HG03039 (cell line): ENCODE results near the gene TBC1D3B.
"Not testable (repeated sequence)": the region's sequence is repeated elsewhere in the genome, so short reads cannot be mapped to it uniquely, and the experiment has no call there.

ENCODE experiments used
- ATAC-seq: cut with Tn5 transposase; IDR thresholded peaks from one replicate; pipeline ENCODE4 v1.9.1; 2021; ENCODE audit warnings: mild to moderate bottlenecking, moderate library complexity; ENCODE audit not compliant: unreplicated experiment

The TBC1D3B gene

DNA sequence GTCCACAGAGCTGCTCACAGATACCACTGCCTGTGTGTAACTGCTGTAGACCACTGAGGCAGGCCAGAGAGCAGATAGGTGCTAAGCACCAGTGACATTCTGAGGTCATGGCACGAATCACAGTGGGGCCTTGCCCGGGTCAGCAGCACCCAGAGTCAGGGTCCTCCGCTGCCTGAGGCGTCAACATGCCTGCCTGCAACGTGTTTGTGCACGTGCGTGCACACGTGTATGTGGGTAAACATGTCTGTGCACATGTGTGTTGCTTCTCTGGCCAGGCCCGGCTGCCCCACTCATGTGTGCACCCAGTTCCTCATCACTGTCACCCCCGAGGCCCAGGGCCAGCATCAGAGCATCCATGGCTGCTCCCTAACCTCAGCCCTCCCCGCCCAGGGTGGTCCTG lies at the start of gene TBC1D3B:
TSS of gene TBC1D3B (minus strand) at position 101 of the 400 bp plus-strand sequence. CDS start 1,586 bp downstream, outside the sequence.
- ATAC-seq, result not testable (repeated sequence)

DNA sequence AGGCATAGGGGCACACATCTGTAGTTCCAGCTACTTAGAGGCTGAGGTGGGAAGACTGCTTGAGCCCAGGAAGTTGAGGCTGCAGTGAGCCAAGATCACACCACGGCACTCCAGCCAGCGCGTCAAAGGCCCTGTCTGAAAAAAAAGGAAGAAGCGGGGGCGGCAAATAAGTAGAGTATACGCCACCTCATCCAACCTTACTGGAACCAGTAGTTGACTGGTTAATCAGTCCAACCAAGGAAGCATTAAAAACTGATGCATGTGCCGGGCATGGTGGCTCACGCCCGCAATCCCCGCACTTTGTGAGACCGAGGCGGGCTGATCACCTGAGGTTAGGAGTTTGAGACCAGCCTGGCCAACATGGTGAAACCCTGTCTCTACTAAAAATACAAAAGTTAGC lies 46.5 kb upstream of the TBC1D3B start:
- ATAC-seq, result not testable (repeated sequence)

DNA sequence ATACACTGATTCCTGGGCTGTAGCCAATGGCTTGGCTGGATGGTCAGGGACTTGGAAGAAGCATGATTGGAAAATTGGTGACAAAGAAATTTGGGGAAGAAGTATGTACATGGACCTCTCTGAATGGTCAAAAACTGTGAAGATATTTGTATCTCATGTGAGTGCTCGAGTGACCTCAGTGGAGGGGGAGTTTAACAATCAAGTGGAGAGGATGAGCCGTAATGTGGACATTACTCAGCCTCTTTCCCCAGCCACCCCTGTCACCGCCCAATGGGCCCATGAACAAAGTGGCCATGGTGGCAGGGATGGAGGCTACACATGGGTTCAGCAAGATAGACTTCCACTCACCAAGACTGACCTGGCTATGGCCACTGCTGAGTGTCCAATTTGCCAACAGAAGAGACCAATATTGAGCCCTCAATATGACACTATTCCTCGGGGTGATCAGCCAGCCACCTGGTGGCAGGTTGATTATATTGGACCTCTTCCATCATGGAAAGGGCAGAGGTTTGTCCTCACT lies 45.2 kb upstream of the TBC1D3B start:
- not testable (repeated sequence) for ATAC-seq

DNA sequence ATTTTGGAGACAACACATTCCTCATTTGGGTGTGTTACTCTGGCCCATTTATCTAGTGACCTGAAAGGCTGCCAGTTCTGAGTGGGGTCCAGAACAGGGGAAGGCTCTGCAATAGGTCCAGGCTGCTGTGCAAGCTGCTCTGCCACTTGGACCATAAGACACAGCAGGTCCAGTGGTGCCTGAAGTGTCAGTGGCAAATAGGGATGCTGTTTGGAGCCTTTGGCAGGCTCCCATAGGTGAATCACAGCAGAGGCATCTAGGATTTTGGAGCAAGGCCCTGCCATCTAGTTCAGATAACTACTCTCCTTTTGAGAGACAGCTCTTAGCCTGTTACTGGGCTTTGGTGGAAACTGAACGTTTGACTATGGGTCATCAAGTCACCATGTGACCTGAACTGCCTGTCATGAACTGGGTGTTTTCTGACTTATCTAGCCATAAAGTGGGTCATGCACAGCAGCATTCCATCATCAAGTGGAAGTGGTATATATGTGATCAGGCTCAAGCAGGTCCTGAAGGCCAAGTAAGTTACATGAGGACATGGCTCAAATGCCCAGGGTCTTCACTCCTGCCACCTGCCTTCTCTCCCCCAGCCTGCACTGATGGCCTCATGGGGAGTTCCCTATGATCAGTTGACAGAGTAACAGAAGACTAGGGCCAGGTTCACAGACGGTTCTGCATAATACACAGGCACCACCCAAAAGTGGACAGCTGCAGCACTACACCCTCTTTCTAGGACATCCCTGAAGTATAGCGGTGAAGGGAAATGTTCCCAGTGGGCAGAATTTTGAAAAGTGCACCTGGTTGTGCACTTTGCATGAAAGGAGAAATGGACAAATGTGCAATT lies 44.5 kb upstream of the TBC1D3B start:
- not testable (repeated sequence) for ATAC-seq

DNA sequence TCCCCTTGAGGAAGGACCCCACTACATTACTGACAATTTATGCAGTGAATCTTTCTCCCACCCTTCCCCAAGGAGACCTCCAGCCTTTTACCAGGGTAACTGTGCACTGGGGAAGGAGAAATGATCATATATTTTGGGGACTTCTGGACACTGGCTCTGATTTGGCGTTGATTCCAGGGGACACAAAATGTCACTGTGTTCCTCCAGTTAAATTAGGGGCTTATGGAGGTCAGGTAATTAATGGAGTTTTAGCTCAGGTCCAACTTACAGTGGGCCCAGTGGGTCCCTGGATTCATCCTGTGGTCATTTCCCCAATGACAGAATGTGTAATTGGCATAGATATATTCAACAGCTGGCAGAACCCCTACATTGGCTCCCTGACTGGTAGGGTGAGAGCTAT lies 43.1 kb upstream of the TBC1D3B start:
- not testable (repeated sequence) for ATAC-seq

DNA sequence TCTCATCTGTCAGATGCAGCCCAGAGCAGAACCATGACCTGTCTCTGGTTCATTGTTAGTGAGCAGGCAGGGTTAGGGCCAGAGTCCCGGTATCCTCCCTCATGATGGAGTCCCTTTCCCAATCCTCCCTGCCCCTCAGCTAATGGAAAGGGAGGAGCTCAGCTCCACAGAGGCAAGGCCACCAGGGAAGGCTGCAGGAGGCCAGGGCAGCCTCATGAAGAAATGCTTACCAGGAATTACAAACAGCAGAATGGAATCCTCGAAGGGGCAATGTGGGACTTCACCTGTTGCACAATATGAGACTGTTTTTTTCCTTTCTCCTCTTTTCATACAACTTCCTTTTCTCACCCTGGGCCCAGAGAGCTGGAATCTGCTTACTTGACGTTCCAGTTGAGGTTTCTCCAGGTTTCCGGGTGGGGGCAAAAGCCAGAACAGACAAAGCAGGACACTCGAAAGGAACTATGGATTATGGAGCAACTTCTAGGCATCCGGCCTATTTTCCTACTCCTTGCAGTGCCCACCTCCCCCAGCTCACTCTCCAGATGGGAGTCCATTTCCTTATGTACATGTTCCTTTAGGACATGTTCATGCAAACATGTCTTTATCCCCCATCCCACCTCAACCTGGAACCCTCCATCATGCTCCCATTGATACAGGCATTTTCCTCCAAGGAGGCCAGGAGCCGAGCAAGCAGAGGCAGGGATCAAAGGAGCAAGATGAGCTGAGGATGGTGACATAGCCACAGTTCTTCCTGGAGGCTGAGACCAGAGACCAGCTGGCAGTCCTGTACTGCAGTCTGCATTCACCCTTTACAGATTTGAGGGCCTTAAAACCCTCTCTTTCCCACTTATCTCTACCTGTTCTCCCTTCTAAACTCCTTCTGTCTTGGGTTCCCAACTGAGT lies 39.2 kb upstream of the TBC1D3B start:
- not testable (repeated sequence) for ATAC-seq

DNA sequence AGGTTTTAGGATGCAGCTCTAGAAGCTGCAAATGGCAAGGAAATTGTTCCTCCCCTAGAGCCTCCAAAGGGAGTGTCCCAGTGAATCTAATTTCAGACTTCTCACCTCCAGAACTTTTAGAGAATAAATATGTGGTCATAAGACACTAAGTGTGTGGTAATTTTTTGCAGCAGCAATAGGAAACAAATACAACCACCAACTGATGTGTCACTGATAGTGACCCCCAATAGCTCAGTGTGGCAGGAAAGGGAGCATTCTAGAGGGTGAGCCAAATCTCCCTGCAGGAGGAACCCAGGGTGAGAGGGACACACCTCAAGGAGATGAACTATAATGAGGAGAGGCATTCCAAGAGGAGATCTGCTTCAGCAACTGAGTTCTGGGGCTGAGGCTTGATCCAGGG lies 38.5 kb upstream of the TBC1D3B start:
- no peak for ATAC-seq

DNA sequence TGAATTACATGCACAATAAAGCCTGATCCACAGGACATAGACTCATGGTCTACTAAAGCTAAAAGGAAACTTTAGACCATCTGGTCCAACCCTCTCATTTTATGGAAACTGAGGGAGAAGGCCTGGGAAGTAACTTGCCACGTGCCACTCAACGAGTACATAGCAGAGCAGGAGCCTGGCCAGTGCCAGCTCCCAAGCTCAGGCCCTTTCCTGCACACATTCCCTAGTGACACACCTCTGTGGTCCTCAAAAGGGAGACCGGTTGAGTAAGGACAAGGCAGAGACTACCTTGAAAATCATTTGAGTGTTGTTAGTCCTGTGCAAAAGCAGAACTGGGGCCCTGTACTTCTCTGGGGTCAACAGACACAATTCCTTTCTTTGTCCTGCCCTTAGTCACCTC lies 37.3 kb upstream of the TBC1D3B start:
- no peak for ATAC-seq

DNA sequence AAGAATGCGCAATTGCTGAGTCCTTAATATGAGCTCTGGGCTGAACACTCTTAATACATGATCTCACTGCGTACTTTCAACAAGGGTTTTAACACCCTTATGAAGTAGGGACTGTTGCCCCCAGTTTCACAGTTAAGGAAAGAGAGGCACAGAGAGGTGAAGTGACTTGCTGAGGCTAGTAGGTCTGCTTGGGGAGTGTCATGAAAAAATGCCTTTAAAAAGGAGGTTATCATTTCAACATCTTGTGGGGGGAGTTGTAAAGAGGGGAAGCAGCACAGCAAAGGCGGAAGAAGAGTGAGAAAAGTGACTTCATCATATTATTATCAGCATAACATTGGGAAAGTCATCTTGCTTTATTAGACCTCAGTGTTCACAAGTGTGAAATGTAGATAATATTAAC lies 36.5 kb upstream of the TBC1D3B start:
- no peak for ATAC-seq

DNA sequence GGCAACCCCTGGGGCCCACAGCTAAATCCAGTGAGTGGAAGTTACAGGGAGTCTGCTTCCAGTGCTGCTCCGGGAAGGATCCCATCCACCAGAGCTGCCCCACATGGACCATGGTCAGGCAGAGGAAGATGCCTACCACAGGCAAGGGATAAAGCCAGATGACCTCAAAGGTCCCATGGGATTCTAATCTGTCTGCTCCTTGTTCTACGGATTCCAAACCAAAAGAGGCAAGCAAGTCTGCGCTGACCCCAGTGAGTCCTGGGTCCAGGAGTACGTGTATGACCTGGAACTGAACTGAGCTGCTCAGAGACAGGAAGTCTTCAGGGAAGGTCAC lies 35.8 kb upstream of the TBC1D3B start:
- ATAC-seq, result no peak

DNA sequence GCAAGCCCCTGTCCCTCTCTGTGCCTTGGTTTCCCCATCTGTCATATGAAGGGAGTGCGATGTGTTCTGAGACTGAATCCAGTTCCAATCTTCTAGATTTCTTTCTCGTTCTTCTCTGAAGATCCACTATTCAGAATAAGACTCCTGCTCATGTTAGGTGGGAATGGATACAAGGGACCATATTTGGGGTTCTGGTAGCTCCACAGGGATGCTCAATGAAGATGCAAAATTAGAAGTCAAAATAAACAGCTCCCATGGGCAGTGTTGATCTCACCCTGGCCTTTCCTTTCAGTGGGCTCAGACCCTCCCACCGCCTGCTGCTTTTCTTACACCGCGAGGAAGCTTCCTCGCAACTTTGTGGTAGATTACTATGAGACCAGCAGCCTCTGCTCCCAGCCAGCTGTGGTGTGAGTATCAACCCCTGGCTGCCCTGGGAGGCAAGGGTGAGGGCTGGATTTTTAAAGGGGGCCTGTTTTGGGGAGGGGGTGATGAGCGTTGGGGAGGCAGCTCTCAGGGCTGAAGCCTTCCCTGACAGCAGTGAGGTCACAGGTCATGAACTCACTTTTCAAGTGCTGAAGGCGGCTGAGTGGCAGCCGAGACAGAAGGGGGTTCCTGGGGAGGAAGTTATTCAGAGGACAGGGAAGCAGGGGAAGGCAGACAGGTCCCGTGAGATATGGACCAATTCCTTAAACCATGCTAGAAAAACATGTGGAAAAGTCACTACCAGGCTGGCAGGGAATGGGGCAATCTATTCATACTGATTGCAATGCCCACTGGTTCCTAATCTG lies 35.2 kb upstream of the TBC1D3B start:
- ATAC-seq, result not testable (repeated sequence)

DNA sequence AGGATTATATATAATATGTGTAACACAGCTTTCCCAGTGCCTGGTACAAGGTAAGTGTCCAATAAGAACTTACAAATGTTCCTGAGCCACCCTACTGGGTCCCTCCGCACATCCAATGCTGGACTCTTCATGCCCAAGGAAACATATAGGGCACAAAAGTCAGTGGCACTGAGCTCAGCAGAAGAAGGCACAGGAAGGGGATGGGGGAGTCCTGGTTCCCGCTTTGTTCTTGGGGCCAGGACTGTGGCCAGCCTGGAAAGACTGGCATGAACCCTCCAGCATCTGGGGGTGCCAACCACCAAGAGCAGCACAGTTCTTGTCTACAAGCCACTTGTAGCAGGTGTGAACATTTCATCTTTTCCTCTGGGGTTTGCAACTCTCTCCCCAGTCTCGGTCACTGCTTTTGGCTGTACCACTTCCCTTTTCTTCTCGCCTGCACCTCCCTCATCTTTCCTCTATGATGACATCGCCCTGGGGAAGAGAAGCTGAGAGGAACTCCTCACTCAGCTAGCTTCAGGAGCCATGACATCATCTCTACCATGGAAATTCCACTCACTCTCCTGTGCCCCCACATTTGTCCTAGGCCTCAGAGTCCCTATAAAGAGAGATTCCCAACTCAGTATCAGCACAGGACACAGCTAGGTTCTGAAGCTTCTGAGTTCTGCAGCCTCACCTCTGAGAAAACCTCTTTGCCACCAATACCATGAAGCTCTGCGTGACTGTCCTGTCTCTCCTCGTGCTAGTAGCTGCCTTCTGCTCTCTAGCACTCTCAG lies 34.2 kb upstream of the TBC1D3B start, which contains the start of gene CCL4L2:
TSS of gene CCL4L2 (plus strand) at position 625 of the 773 bp plus-strand sequence.
- peak; percentile 54 for ATAC-seq

DNA sequence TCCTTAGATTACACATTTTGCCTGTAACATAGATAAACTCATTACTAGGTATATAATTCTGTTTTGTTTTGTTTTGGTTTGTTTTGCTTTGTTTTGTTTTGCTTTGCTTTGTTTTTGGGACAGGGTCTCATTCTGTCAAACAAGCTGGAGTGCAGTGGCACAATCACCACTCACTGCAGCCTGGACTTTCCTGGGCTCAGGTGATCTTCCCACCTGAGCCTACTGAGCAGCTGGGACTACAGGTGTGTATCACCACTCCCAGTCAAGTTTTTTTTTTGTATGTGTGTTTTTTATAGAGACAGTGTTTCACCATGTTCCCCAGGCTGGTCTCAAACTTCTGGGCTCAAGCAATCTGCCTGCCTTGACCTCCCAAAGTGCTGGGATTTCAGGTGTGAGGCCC lies 33.1 kb upstream of the TBC1D3B start:
- ATAC-seq, result no peak

DNA sequence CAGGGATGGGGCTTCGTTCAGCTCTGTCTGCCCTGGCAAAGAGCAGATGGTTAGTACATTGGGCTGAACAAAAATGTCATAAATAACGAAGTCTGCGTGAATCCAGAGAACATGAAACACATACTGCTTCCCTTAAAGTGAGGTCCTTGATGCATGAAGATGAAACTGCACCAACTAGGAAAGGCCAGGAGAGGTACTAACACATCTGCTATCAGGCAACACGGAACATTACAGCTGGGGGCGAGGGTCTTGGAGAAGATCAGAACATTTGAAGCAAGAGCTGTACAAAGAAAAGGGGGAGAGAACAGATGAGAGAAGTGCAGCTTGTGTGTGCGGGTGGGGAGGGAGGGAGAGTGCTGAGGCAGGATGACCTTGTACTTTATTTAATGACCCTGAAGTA lies 30.9 kb upstream of the TBC1D3B start:
- not testable (repeated sequence) for ATAC-seq

DNA sequence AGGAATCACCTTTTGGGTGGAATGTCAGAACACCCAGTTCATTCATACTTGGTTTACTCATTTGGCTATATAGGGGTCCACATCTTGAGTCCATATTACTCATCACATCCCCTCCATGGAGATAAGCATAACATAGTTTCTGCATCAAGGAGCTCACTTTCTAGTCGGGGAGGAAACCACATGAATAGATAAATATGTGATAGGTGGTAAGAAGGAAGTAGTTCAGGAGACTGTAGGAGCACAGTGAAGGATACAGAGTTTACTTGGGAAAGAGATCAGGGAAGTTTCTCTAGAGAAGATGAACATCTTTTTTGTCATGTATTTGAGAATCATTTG lies 30.0 kb upstream of the TBC1D3B start:
- not testable (repeated sequence) for ATAC-seq

DNA sequence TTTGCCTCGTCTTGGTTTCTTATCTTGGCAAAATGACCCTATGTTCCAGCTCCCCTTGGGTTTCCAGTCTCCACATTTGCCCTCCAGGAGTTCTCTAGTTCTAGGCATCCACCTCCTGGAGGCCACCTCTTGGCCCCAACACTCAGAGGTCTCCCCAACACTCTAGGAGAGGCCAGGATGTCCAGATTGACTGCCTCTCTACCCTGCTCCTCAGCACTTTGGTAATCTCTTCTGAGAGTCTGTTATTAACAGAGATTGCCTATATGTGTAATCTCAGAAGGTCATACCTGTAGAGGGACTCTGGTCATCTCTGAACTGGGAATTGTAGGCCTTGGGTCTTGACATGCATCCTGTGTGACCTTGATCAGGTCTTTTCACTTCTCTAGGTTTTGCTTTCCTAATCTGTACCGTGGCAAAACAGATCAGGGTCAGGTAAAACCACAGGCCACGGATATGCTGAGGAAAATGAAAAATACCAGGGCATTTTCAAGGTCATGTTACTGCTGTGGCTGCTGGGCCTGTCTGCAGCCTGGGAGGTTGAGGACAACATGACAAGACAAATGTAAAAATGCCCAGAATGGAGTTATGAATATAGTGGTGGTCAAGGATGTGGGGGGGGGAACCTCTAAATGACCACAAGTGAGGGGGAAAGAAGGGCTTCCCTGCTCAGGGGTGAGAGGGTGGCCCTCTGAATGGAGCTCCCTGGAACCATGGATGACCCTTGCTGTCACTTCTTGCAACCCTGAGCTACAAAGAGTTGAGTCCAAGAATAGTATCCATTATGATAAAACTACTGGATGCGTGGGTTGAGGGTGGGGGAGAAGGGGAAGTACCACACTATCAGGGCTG lies 29.4 kb upstream of the TBC1D3B start:
- no peak for ATAC-seq

DNA sequence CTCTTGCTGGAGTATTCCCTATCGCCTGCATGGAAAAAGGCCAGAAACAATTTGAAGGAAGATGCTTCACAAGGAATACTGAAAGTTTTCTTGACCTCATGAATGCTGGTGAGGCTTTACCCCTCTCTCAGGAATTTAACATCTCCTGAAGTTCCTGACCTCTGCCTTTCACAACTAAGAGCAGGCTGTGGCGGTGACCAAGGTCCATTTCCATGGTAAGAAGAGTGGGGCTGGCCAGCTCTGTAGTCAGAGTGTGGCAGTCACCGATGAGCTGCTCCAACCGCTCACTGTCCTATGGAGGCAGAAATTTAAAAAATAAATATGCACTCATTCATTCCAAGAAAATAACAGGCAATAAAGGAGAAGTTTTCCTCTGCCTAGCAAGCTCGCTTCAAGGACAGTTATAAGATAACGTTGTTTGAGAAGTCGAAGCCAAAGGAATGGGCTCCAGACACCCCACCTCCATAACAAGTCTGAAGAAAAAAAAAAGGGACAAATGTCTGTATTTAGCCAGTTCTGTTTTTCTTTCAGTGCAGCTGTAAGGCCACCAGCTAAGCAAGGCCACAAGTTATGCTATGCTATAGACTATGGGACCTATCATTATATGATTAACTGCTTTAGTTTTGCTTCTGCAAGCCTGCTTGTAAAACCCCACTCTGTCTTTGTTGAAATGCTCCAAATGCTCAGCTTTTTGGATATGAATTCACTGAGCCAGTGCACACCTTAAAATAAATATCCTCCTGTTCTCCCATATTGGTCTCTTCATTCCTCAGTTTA lies 28.5 kb upstream of the TBC1D3B start:
- no peak for ATAC-seq

DNA sequence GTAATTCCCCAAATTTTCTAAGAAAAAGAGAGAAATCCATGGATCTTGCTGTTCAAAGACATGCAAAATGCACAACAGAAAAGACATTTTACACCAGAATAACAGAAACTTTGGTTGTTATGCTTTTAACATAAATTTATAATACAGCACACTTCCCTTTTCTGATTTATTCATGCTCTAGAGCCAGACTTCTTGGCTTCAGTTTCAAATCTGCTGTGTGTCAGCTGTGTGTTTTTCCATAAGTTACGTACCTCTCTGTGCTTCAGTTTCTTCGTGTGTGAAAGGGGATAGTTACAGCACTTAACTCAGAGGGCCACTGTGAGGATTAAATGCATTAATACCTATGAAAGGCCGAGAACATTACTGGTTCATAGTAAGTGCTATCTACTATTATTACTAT lies 26.9 kb upstream of the TBC1D3B start:
- no peak for ATAC-seq
